HG03439 (cell line): ENCODE results near the gene SFTA2.
A peak's percentile ranks its signal among the peaks of the same experiment; 100 is the strongest.
"Not testable (repeated sequence)": the region's sequence is repeated elsewhere in the genome, so short reads cannot be mapped to it uniquely, and the experiment has no call there.

Experiments
- ATAC-seq: cut with Tn5 transposase; IDR thresholded peaks from one replicate; pipeline ENCODE4 v1.9.1; 2021; ENCODE audit warnings: mild to moderate bottlenecking, moderate library complexity; ENCODE audit not compliant: unreplicated experiment

The SFTA2 gene

GRCh38 chr6:30914076-30914853 is 17.7 kb downstream of the SFTA2 start, which contains the start of gene VARS2:
Gene VARS2, plus strand, starts transcription at chr6:30914238. Its CDS starts 599 bp downstream, at chr6:30914837.
- ATAC-seq: peak; percentile 84

GRCh38 chr6:30913721-30914075 is 18.3 kb downstream of the SFTA2 start:
- ATAC-seq: peak; percentile 3

- no peak for ATAC-seq
Observed at GRCh38 chr6:30912746-30913520, 19.0 kb downstream of the SFTA2 start.

GRCh38 chr6:30910473-30910872 is 21.5 kb downstream of the SFTA2 start:
- ATAC-seq: not testable (repeated sequence)

- no peak for ATAC-seq
Observed at GRCh38 chr6:30908700-30909099, 23.3 kb downstream of the SFTA2 start.

GRCh38 chr6:30907758-30908591 is 24.0 kb downstream of the SFTA2 start, which contains the start of gene GTF2H4:
Gene GTF2H4, plus strand, starts transcription at chr6:30908207.
- ATAC-seq: peak; percentile 96

GRCh38 chr6:30907290-30907757 is 24.6 kb downstream of the SFTA2 start:
- not testable (repeated sequence) for ATAC-seq

- ATAC-seq: no peak
Observed at GRCh38 chr6:30903236-30903635, 28.7 kb downstream of the SFTA2 start.

GRCh38 chr6:30902709-30903108 is 29.3 kb downstream of the SFTA2 start:
- no peak for ATAC-seq

GRCh38 chr6:30902196-30902595 is 29.8 kb downstream of the SFTA2 start:
- ATAC-seq: not testable (repeated sequence)

- ATAC-seq: no peak
Observed at GRCh38 chr6:30901436-30901835, 30.5 kb downstream of the SFTA2 start.

GRCh38 chr6:30900863-30901417 is 31.0 kb downstream of the SFTA2 start:
- no peak for ATAC-seq

GRCh38 chr6:30898750-30899360 is 33.1 kb downstream of the SFTA2 start:
- ATAC-seq: no peak

GRCh38 chr6:30897882-30898281 is 34.1 kb downstream of the SFTA2 start:
- ATAC-seq: no peak

- ATAC-seq: no peak
Observed at GRCh38 chr6:30896541-30896940, 35.4 kb downstream of the SFTA2 start.

GRCh38 chr6:30895343-30895742 is 36.6 kb downstream of the SFTA2 start:
- ATAC-seq: no peak

- ATAC-seq: no peak
Observed at GRCh38 chr6:30894935-30895334, 37.0 kb downstream of the SFTA2 start.

GRCh38 chr6:30894381-30894780 is 37.6 kb downstream of the SFTA2 start:
- no peak for ATAC-seq

- no peak for ATAC-seq
Observed at GRCh38 chr6:30893666-30894065, 38.3 kb downstream of the SFTA2 start.

GRCh38 chr6:30893001-30893591 is 38.9 kb downstream of the SFTA2 start:
- ATAC-seq: no peak
